Pancreas (tissue), 10 donors: ENCODE results near the gene RPS6KB2. TPM values are rescaled to one million over a fixed set of nuclear protein-coding genes. Genes with fewer than 3 reads are reported as not detected.
A peak's percentile ranks its signal among the peaks of the same experiment; 100 is the strongest.

Experiments used
- ATAC-seq, 4 donors: fragments of 200-7000 bp; cut with Tn5 transposase; one replicate each; pipeline versions ENCODE4 v1.8.0 to v1.9.1; 2020; ENCODE audit warnings: mild to moderate bottlenecking in 4 of 4, moderate library complexity in 4 of 4
- DNase-seq, 6 donors: peaks; one replicate each; pipeline ENCODE4 v3.0.0-alpha.2; 2020
- FAIRE-seq: peaks from 2 replicates; lab custom pipeline; 2012; peaks lifted over from hg19 to GRCh38; lab: Jason Lieb, UNC
- H3K27ac ChIP-seq, 4 donors: fragments of 200-600 bp; sonication (generic); 1 replicate in 3 of 4; 2 replicates in 1 of 4; pipeline versions ENCODE4 v1.5.0 to v1.8.0; 2020
- H3K27me3 ChIP-seq, 4 donors: fragments of 200-600 bp; one replicate each; pipeline ENCODE4 v1.8.0; 2021
- H3K36me3 ChIP-seq, 3 donors: fragments of 200-600 bp; sonication (generic) in 1 of 3; one replicate each; pipeline versions ENCODE4 v1.5.0 to v1.8.0; 2020 to 2021
- H3K4me1 ChIP-seq, 3 donors: fragments of 200-600 bp; one replicate each; pipeline ENCODE4 v1.8.0; 2021
- H3K4me3 ChIP-seq, 4 donors: fragments of 200-600 bp; sonication (generic) in 2 of 4; one replicate each; pipeline versions ENCODE4 v1.5.0 to v1.8.0; 2020 to 2021
- H3K9me3 ChIP-seq, 4 donors: fragments of 200-600 bp; one replicate each; pipeline ENCODE4 v1.8.0; 2021
- WGBS, 2 donors: extraction: QIAGEN DNeasy Blood & Tissue Kit; methylation state at CpG; one replicate each; pipeline ENCODE4 v1.1.7; 2013; 5-methylcytosine and 5-hydroxymethylcytosine counted together
- intact Hi-C, 3 donors: fragments of 100-400 bp; cut with DNase I; formaldehyde crosslinking; loops; one replicate each; pipeline versions ENCODE4 v1.11.1 to v1.14.2; 2022
- polyA plus RNA-seq, 2 donors: library from polyadenylated mRNA; stranded (reverse); fragments of 200-250 nt; gene quantifications; one replicate each; pipeline ENCODE4 v1.2.3, GENCODE V29; 2013
- total RNA-seq, 6 donors: library from RNA; stranded (reverse); fragmentation: NEBNext Ultra II Directional in 4 of 6; extraction: Animal tissue kit (Norgen Biotek cat#: 25700) in 4 of 6; gene quantifications; one replicate each; pipeline versions ENCODE4 v1.2.1 to v1.2.4, GENCODE V29; 2021 to 2023
- TF ChIP-seq, protein P1 (sequence below), 4 donors: fragments of 200-600 bp; sonication (generic) in 3 of 4; IDR thresholded peaks; one replicate each; pipeline versions ENCODE4 v1.5.0 to v1.8.0; 2021; ENCODE audit warnings: antibody characterized with exemption in 4 of 4
- donor health status: healthy with polysubstance abuse.
- donor health status: DM: no; HTN: no; CAD: no; lungs with moderate emphysema.
- donor health status: DM: no; HTN: no; CAD: no.
- donor health status: control.
- donor health status: control.
- donor health status: Bipolar disorder and iron deficiency.
- donor health status: DM: yes; HTN: yes; CAD: no.
- donor health status: DM: no; HTN: no; CAD: no.
- donor health status: DM: no; HTN: no; CAD: no.
- donor health status: DM: yes; HTN: yes; CAD: no.

Gene RPS6KB2
- total and polyA plus RNA-seq, 8 donors = 17.6 to 71.6 (median 25.3) TPM

DNA sequence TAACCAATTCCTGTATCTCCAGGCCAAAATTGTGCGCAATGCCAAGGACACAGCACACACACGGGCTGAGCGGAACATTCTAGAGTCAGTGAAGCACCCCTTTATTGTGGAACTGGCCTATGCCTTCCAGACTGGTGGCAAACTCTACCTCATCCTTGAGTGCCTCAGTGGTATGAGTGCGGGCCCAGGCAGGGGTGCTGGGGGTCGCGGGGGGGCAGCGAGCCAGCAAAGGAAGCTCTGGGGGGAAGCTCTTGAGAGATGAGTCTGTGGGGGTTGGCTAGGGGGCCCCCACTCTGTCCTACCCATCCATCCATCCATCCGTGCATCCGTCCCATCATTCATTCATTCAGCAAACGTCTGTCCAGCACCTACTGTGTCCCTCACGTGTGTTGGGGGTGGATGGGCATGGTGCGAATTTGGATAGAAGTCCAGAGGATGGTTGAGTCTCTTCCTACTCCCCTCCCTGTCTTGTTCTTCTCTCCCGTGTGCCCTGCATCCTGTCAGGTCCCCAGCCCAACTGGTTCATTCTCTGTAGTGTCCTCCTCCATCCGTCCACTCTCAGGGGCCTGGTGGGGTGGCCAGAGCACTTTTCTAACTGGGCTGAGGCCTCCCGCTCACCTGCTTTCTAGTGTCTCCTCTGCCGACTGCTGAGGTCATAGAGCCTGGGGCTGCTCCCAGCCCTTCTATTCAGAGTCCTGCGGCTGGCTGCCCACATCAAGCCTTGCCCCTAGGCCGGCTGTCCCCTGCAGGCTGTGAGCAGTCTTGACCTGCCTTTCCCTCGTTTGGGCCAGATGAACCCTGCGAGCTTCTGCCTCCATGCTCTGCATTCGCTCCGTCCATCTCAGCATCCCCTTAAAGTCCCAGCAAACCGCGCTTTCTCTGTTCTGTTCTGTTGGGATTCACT, 3.3 kb downstream of the RPS6KB2 start:
- H3K4me1 ChIP-seq = peaks cover 4 to 14% (median 12%) of the 10 kb centered on the region in 3 donors
- no peak overlapping the region for H3K4me3 ChIP-seq
- no peaks in the 10 kb centered on the region for H3K9me3 ChIP-seq
- H3K36me3 ChIP-seq = peaks cover 0 to 16% (median 14%) of the 10 kb centered on the region in 3 donors
- intact Hi-C loops = loop anchor here in 1 of 3 donors (10.0 kb wide), 1 partner anchor 63 kb away; no protein-coding TSS in a partner anchor
- no peak for ATAC-seq
- no peak for FAIRE-seq
- TF ChIP-seq, protein P1, sequence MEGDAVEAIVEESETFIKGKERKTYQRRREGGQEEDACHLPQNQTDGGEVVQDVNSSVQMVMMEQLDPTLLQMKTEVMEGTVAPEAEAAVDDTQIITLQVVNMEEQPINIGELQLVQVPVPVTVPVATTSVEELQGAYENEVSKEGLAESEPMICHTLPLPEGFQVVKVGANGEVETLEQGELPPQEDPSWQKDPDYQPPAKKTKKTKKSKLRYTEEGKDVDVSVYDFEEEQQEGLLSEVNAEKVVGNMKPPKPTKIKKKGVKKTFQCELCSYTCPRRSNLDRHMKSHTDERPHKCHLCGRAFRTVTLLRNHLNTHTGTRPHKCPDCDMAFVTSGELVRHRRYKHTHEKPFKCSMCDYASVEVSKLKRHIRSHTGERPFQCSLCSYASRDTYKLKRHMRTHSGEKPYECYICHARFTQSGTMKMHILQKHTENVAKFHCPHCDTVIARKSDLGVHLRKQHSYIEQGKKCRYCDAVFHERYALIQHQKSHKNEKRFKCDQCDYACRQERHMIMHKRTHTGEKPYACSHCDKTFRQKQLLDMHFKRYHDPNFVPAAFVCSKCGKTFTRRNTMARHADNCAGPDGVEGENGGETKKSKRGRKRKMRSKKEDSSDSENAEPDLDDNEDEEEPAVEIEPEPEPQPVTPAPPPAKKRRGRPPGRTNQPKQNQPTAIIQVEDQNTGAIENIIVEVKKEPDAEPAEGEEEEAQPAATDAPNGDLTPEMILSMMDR (IDR thresholded peaks at IDR 0.05) = no peak
- 87 to 93% methylated on average over 24 of the region's 24 CpGs for WGBS, 2 donors
- DNase-seq = peak in 1 of 6 donors; percentile 51
- H3K27me3 ChIP-seq = no peaks in the 10 kb centered on the region
- H3K27ac ChIP-seq = no peak overlapping the region

DNA sequence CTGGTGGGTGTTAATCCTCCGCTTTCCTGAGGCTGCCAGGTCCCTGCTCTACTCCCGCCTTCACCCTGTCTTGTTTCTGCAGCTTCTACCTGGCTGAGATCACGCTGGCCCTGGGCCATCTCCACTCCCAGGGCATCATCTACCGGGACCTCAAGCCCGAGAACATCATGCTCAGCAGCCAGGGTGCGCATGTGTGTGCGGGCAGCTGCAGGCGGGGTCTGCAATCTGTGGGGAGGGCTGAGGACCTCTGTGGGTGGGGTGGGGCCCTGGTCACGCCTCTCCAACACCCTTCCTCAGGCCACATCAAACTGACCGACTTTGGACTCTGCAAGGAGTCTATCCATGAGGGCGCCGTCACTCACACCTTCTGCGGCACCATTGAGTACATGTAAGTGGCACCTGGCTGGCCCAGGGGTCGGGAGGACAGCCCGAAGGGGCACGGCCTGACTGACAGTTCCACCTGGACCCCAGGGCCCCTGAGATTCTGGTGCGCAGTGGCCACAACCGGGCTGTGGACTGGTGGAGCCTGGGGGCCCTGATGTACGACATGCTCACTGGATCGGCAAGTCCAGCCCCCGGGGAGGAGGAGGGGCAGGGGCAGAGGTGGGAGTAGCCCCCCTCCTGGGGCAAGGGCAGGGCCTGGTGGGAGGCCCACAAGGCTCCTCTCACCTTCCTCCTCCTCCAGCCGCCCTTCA, 4.5 kb downstream of the RPS6KB2 start:
- H3K27ac ChIP-seq = no peak overlapping the region
- no peak overlapping the region for H3K4me3 ChIP-seq
- H3K27me3 ChIP-seq = no peaks in the 10 kb centered on the region
- H3K9me3 ChIP-seq = no peaks in the 10 kb centered on the region
- TF ChIP-seq, protein P1 (IDR thresholded peaks at IDR 0.05) = no peak
- DNase-seq = no peak
- no peak for FAIRE-seq
- intact Hi-C loops = loop anchor here in 1 of 3 donors (10.0 kb wide), 1 partner anchor 62 kb away; no protein-coding TSS in a partner anchor
- peaks cover 0 to 16% (median 14%) of the 10 kb centered on the region in 3 donors for H3K36me3 ChIP-seq
- no peak for ATAC-seq
- peaks cover 4 to 9% (median 7%) of the 10 kb centered on the region in 3 donors for H3K4me1 ChIP-seq
- 91 to 93% methylated on average over 22 of the region's 22 CpGs for WGBS, 2 donors

DNA sequence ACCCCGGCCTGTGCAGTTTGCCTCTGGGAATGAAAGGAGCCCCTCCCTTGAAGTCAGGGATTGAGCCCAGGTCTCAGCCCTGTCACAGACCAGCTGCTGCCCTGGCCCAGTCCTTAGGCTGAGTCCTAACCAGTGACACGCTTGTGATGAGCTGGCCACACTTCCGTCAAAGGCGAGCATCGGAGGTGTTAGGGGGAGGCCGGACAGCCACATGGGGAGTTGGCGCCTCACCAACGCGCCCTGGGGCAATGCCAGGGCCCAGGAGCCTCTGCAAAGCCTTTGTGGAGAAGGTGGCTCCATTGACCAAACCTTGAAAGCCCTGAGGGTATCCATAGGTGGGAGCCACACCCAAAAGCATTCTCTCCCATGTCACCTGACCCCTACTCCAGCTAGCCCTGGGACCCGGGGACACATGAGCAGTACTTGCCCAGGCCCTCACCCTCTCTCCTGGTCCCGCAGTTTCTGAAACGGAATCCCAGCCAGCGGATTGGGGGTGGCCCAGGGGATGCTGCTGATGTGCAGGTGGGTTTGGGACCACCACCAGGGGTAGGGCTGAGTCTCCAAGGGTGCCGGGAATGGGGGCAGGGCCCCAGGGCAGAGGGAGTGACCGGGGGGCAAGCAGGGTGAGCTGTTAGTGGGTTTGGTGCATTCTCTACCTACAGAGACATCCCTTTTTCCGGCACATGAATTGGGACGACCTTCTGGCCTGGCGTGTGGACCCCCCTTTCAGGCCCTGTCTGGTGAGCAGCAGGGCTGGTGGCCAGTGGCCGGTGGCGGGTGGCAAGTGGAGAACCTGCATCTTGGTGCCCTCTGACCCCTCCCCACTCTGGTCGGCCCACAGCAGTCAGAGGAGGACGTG, 5.5 kb downstream of the RPS6KB2 start:
- 88 to 90% methylated on average over 17 to 22 of the region's 22 CpGs for WGBS, 2 donors
- Histone ChIP-seq H3K4me3 (no peak overlapping the region), H3K9me3 (no peaks in the 10 kb centered on the region), H3K4me1 (peaks cover 4 to 9% (median 7%) of the 10 kb centered on the region in 3 donors), H3K36me3 (peaks cover 0 to 16% (median 14%) of the 10 kb centered on the region in 3 donors), H3K27ac (no peak overlapping the region), H3K27me3 (no peaks in the 10 kb centered on the region)
- TF ChIP-seq, protein P1 (IDR thresholded peaks at IDR 0.05) = no peak
- peak in 1 of 6 donors; percentile 56 for DNase-seq
- intact Hi-C loops = loop anchor here in 1 of 3 donors (10.0 kb wide), 1 partner anchor 61 kb away; no protein-coding TSS in a partner anchor
- no peak for FAIRE-seq
- no peak for ATAC-seq

DNA sequence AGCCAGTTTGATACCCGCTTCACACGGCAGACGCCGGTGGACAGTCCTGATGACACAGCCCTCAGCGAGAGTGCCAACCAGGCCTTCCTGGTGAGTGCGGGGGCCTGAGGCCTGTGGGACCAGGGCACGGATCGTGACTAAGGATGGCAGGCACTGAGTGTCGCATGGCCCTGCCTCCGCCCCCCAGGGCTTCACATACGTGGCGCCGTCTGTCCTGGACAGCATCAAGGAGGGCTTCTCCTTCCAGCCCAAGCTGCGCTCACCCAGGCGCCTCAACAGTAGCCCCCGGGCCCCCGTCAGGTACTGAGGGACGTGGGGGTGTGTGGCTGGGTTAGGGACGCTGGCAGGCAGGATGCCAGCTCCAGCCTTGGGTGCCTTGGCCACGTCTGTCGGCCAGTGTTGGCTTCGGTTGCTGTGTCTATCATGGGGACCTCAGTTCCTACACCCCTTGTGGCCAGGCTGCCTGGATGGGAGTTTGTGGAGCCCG, 6.1 kb downstream of the RPS6KB2 start:
- no peaks in the 10 kb centered on the region for H3K27me3 ChIP-seq
- peak in 1 of 6 donors; percentile 82 for DNase-seq
- no peak for FAIRE-seq
- intact Hi-C loops = loop anchor here in 1 of 3 donors (10.0 kb wide), 1 partner anchor 60 kb away; no protein-coding TSS in a partner anchor
- TF ChIP-seq, protein P1 (IDR thresholded peaks at IDR 0.05) = no peak
- no peak for ATAC-seq
- H3K36me3 ChIP-seq = peaks cover 0 to 16% (median 14%) of the 10 kb centered on the region in 3 donors
- H3K9me3 ChIP-seq = no peaks in the 10 kb centered on the region
- WGBS, 2 donors = 82 to 83% methylated on average over 22 to 23 of the region's 23 CpGs
- H3K4me1 ChIP-seq = peaks cover 1 to 3% (median 2%) of the 10 kb centered on the region in 3 donors
- H3K27ac ChIP-seq = no peak overlapping the region
- no peak overlapping the region for H3K4me3 ChIP-seq
